Measurements from ENCODE around the gene AP1S3. TPM values are rescaled to one million over a fixed set of nuclear protein-coding genes. Genes with fewer than 3 reads are reported as not detected.

AP1S3 gene
- total RNA-seq, 4 donors from 2014 or later: 0.80 to 6.4 (median 1.7) TPM

DNA sequence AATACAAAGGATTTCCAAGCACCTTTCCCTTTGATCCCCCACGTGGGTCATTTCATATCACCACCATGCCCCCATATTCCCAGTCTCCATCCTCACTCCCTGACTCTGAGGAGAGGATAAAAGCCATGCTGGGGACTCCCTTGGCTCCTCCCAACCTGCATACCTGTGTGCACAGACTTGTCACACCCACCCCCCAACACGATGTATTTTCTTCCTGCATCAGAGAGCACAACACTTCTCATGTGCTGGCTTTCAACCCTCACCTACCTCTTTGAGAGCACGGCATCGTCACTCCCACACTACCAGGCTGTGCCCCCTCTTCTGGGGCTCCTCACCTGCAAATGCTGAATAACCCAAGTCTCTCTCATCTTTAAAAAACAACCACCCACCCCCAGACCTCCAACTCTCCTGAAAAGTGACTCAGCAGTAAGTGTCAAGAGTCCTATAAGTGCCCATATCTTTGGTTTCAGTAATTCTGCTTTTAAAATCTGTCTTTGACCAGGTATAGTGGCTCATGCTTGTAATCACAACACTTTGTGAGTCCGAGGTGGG is 53.1 kb downstream of the AP1S3 start:
- intact Hi-C loops (cut with DNase I; ENCODE audit: low total_unique reads): no loop called here
- no peak overlapping the region for H3K4me3 ChIP-seq (ENCODE audit: low read depth, poor library complexity, severe bottlenecking)
- TF ChIP-seq, protein P1, sequence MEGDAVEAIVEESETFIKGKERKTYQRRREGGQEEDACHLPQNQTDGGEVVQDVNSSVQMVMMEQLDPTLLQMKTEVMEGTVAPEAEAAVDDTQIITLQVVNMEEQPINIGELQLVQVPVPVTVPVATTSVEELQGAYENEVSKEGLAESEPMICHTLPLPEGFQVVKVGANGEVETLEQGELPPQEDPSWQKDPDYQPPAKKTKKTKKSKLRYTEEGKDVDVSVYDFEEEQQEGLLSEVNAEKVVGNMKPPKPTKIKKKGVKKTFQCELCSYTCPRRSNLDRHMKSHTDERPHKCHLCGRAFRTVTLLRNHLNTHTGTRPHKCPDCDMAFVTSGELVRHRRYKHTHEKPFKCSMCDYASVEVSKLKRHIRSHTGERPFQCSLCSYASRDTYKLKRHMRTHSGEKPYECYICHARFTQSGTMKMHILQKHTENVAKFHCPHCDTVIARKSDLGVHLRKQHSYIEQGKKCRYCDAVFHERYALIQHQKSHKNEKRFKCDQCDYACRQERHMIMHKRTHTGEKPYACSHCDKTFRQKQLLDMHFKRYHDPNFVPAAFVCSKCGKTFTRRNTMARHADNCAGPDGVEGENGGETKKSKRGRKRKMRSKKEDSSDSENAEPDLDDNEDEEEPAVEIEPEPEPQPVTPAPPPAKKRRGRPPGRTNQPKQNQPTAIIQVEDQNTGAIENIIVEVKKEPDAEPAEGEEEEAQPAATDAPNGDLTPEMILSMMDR (IDR thresholded peaks at IDR 0.05): no peak
- no peak for TF ChIP-seq POLR2A (IDR thresholded peaks at IDR 0.05)
- no peak for DNase-seq (ENCODE audit: low spot score in 2 of 2)
- 80 to 85% methylated on average over 5 of the region's 5 CpGs for WGBS, 2 donors

DNA sequence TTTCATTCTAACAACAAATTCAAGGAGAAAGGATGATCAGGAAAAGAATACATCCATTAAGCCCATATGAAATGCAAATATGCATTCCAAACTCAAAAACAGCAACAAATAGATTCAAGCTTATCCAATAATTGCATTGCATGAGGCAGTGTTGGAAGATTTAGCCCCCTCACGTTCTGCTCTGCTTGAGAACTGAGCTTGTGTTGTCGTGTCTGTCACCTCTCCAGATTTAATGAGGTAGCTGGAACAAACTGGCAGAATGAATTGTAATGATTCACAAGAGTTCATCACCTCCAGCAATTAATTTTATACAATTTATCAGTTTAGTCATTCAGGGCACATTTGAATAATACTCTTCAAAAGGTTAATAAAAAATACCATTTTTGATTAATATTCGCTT is 54.8 kb downstream of the AP1S3 start:
- TF ChIP-seq, protein P1 (IDR thresholded peaks at IDR 0.05): no peak
- TF ChIP-seq POLR2A (IDR thresholded peaks at IDR 0.05): no peak
- intact Hi-C loops (cut with DNase I; ENCODE audit: low total_unique reads): no loop called here

DNA sequence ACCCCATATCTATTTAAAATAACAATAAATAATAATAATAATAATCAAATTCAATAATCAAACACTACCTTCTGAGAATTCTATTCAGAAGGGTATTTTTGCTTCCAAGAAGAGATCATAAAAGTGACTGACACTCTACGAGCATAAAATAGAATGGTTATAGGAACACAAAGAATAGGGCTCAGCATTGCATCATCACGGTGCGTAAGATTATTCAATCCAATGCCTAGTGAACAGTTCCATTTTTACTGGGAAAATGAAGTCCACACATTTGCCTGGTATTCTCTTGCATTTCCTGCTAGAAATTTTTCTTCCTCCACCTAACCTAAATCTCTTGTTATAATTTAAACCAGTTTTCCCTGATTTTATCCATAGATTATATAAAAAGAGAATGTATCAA is 55.8 kb downstream of the AP1S3 start:
- TF ChIP-seq, protein P1 (IDR thresholded peaks at IDR 0.05): no peak
- TF ChIP-seq POLR2A (IDR thresholded peaks at IDR 0.05): no peak
- no peak for DNase-seq (ENCODE audit: low spot score in 2 of 2)
- 90 to 97% methylated on average over 3 of the region's 3 CpGs for WGBS, 2 donors
- no peak overlapping the region for H3K4me3 ChIP-seq (ENCODE audit: low read depth, poor library complexity, severe bottlenecking)
- intact Hi-C loops (cut with DNase I; ENCODE audit: low total_unique reads): no loop called here

More for the DNA sequence above, 54.8 kb downstream of the AP1S3 start:
- no peak overlapping the region for H3K4me3 ChIP-seq (ENCODE audit: low read depth, poor library complexity, severe bottlenecking)
- DNase-seq (ENCODE audit: low spot score in 2 of 2): no peak
- 63 to 74% methylated on average over 3 of the region's 3 CpGs for WGBS, 2 donors

DNA sequence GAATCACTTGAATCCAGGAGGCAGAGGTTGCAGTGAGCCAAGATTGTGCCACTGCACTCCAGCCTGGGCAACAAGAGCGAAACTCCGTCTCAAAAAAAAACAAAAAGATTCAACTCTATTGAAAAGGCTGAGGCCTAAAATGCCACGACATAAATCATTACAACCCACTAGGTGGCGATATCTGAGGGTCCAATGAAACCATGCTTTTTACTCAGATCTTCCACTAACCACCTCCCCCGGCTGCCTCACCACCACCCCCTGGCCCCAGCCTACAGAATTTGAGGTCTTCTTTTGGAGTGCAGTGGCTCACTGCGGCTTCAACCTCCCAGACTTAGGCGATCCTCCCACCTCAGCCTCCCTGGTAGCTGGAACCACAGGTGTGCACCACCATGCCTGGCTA is 57.5 kb downstream of the AP1S3 start:
- DNase-seq (ENCODE audit: low spot score in 2 of 2): no peak
- WGBS, 2 donors: 82 to 89% methylated on average over 7 of the region's 7 CpGs

DNA sequence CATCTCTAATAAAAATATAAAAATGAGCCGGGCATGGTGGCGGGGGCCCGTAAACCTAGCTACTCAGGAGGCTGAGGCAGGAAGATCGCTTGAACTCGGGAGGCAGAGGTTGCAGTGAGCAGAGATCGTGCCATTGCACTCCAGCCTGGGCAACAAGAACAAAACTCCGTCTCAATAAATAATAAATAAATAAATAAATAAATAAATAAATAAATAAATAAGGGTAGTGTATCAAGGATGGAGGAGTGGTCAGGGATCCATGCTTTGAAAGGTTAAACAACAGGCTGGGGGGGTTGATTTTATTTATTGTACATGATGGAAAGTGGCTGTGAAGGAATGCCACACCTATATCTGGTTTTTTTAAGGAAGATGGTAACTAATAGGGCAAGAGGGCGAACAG is 63.2 kb downstream of the AP1S3 start:
- WGBS, 2 donors: 71 to 96% methylated on average over 8 of the region's 8 CpGs
- DNase-seq (ENCODE audit: low spot score in 2 of 2): no peak
- no peak for TF ChIP-seq POLR2A (IDR thresholded peaks at IDR 0.05)
- TF ChIP-seq, protein P1 (IDR thresholded peaks at IDR 0.05): no peak
- intact Hi-C loops (cut with DNase I; ENCODE audit: low total_unique reads): no loop called here
- no peak overlapping the region for H3K4me3 ChIP-seq (ENCODE audit: low read depth, poor library complexity, severe bottlenecking)

More for the DNA sequence above, 57.5 kb downstream of the AP1S3 start:
- TF ChIP-seq, protein P1 (IDR thresholded peaks at IDR 0.05): no peak
- TF ChIP-seq POLR2A (IDR thresholded peaks at IDR 0.05): no peak
- no peak overlapping the region for H3K4me3 ChIP-seq (ENCODE audit: low read depth, poor library complexity, severe bottlenecking)
- intact Hi-C loops (cut with DNase I; ENCODE audit: low total_unique reads): no loop called here

DNA sequence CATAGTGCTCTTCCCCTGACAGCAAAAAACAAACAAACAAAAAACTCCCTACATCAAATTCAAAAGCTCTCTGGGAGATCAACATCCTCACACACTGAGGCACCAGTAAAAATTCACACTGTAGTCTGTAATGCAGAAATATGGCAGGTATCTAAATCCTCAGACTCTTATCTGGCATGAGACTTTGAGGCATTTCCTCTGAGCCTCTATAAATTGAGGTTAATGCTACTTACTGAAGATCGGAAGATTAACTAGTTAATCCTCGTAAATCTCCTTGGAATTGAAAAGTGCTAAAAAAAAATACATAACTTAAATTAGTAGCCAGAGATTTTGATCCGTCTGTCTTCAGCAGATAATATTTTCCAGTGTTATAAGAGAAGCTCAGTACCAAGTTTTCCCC is 65.0 kb downstream of the AP1S3 start:
- 77 to 78% methylated on average over 3 of the region's 3 CpGs for WGBS, 2 donors
- intact Hi-C loops (cut with DNase I; ENCODE audit: low total_unique reads): no loop called here
- no peak for TF ChIP-seq POLR2A (IDR thresholded peaks at IDR 0.05)
- no peak for DNase-seq (ENCODE audit: low spot score in 2 of 2)
- no peak overlapping the region for H3K4me3 ChIP-seq (ENCODE audit: low read depth, poor library complexity, severe bottlenecking)

Measured in lower leg skin (tissue), 4 donors.